Measurements from ENCODE around the gene KCNK18. TPM values are rescaled to one million over a fixed set of nuclear protein-coding genes. Genes with fewer than 3 reads are reported as not detected.

The KCNK18 gene
- total and polyA plus RNA-seq, 2 experiments from 2014 or later, result not detected

DNA sequence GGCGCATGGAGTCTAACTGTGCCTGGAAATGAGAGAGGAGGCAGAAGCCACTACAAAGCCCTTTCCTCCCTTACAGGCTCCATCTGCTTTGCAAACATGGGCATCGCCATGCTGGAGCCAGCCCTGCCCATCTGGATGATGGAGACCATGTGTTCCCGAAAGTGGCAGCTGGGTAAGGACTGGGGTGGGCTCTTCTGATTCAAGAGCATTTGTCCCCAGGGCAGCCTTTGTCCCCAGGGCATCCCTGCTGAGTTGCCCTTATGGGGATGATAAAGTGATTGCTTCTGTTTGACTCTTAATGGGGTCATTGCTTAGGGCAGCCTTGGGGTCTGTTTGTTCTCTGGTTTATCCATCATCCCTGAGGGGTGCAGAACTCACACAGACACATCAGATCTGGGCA is 60.4 kb downstream of the KCNK18 start:
- ATAC-seq (no peak), DNase-seq (ENCODE audit: low spot score) (no peak)
- H4K20me1 ChIP-seq (replicated peaks; ENCODE audit: insufficient read depth), result no peaks in the 10 kb centered on the region; the same call in 1 of the 2 replicates
- H3K36me3 ChIP-seq (ENCODE audit: insufficient read depth), result no peaks in the 10 kb centered on the region
- no peak overlapping the region; the same call in 2 of the 3 replicates for H3K4me3 Mint-ChIP-seq
- H2AFZ ChIP-seq, result no peak overlapping the region
- no peaks in the 10 kb centered on the region for H3K9me3 Mint-ChIP-seq
- H3K4me2 ChIP-seq, result no peak overlapping the region
- no peaks in the 10 kb centered on the region for H3K9me2 ChIP-seq (ENCODE audit: insufficient read depth)
- H3K4me3 ChIP-seq, result no peak overlapping the region
- H3K27me3 Mint-ChIP-seq (ENCODE audit: insufficient read depth, low read depth, poor library complexity), result peaks cover 4% of the 10 kb centered on the region
- H3K4me1 Mint-ChIP-seq, result peaks cover 32% of the 10 kb centered on the region
- no peaks in the 10 kb centered on the region for H3F3A ChIP-seq (replicated peaks; ENCODE audit: low read depth)
- no peaks in the 10 kb centered on the region for H3K79me2 ChIP-seq (replicated peaks; ENCODE audit: insufficient read depth)
- no peaks in the 10 kb centered on the region; the same call in 1 of the 3 replicates for H3K36me3 Mint-ChIP-seq (ENCODE audit: low read depth)
- H3K27me3 ChIP-seq (ENCODE audit: insufficient read depth), result no peaks in the 10 kb centered on the region
- H3K27ac ChIP-seq (ENCODE audit: low read depth), result no peak overlapping the region
- H3K27ac Mint-ChIP-seq, result no peak overlapping the region
- TF ChIP-seq ZNF331 (CRISPR knock-in tag; IDR thresholded peaks at IDR 0.05; ENCODE audit: low read depth), result no peak
- TF ChIP-seq, protein P1, sequence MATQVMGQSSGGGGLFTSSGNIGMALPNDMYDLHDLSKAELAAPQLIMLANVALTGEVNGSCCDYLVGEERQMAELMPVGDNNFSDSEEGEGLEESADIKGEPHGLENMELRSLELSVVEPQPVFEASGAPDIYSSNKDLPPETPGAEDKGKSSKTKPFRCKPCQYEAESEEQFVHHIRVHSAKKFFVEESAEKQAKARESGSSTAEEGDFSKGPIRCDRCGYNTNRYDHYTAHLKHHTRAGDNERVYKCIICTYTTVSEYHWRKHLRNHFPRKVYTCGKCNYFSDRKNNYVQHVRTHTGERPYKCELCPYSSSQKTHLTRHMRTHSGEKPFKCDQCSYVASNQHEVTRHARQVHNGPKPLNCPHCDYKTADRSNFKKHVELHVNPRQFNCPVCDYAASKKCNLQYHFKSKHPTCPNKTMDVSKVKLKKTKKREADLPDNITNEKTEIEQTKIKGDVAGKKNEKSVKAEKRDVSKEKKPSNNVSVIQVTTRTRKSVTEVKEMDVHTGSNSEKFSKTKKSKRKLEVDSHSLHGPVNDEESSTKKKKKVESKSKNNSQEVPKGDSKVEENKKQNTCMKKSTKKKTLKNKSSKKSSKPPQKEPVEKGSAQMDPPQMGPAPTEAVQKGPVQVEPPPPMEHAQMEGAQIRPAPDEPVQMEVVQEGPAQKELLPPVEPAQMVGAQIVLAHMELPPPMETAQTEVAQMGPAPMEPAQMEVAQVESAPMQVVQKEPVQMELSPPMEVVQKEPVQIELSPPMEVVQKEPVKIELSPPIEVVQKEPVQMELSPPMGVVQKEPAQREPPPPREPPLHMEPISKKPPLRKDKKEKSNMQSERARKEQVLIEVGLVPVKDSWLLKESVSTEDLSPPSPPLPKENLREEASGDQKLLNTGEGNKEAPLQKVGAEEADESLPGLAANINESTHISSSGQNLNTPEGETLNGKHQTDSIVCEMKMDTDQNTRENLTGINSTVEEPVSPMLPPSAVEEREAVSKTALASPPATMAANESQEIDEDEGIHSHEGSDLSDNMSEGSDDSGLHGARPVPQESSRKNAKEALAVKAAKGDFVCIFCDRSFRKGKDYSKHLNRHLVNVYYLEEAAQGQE (IDR thresholded peaks at IDR 0.05; ENCODE audit: unreplicated experiment), result no peak
- TF ChIP-seq NANOG (IDR thresholded peaks at IDR 0.05; ENCODE audit: borderline replicate concordance), result no peak
- TF ChIP-seq STAT1 (IDR thresholded peaks at IDR 0.05; ENCODE audit: unreplicated experiment), result no peak
- TF ChIP-seq JUNB (IDR thresholded peaks at IDR 0.05; ENCODE audit: unreplicated experiment), result no peak
- TF ChIP-seq, protein P2, sequence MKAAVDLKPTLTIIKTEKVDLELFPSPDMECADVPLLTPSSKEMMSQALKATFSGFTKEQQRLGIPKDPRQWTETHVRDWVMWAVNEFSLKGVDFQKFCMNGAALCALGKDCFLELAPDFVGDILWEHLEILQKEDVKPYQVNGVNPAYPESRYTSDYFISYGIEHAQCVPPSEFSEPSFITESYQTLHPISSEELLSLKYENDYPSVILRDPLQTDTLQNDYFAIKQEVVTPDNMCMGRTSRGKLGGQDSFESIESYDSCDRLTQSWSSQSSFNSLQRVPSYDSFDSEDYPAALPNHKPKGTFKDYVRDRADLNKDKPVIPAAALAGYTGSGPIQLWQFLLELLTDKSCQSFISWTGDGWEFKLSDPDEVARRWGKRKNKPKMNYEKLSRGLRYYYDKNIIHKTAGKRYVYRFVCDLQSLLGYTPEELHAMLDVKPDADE (IDR thresholded peaks at IDR 0.05), result no peak
- TF ChIP-seq POLR2AphosphoS5 (IDR thresholded peaks at IDR 0.05; ENCODE audit: low read depth), result no peak
- TF ChIP-seq EZH2 (IDR thresholded peaks at IDR 0.05; ENCODE audit: low read depth, unreplicated experiment), result no peak
- TF ChIP-seq, protein P3, sequence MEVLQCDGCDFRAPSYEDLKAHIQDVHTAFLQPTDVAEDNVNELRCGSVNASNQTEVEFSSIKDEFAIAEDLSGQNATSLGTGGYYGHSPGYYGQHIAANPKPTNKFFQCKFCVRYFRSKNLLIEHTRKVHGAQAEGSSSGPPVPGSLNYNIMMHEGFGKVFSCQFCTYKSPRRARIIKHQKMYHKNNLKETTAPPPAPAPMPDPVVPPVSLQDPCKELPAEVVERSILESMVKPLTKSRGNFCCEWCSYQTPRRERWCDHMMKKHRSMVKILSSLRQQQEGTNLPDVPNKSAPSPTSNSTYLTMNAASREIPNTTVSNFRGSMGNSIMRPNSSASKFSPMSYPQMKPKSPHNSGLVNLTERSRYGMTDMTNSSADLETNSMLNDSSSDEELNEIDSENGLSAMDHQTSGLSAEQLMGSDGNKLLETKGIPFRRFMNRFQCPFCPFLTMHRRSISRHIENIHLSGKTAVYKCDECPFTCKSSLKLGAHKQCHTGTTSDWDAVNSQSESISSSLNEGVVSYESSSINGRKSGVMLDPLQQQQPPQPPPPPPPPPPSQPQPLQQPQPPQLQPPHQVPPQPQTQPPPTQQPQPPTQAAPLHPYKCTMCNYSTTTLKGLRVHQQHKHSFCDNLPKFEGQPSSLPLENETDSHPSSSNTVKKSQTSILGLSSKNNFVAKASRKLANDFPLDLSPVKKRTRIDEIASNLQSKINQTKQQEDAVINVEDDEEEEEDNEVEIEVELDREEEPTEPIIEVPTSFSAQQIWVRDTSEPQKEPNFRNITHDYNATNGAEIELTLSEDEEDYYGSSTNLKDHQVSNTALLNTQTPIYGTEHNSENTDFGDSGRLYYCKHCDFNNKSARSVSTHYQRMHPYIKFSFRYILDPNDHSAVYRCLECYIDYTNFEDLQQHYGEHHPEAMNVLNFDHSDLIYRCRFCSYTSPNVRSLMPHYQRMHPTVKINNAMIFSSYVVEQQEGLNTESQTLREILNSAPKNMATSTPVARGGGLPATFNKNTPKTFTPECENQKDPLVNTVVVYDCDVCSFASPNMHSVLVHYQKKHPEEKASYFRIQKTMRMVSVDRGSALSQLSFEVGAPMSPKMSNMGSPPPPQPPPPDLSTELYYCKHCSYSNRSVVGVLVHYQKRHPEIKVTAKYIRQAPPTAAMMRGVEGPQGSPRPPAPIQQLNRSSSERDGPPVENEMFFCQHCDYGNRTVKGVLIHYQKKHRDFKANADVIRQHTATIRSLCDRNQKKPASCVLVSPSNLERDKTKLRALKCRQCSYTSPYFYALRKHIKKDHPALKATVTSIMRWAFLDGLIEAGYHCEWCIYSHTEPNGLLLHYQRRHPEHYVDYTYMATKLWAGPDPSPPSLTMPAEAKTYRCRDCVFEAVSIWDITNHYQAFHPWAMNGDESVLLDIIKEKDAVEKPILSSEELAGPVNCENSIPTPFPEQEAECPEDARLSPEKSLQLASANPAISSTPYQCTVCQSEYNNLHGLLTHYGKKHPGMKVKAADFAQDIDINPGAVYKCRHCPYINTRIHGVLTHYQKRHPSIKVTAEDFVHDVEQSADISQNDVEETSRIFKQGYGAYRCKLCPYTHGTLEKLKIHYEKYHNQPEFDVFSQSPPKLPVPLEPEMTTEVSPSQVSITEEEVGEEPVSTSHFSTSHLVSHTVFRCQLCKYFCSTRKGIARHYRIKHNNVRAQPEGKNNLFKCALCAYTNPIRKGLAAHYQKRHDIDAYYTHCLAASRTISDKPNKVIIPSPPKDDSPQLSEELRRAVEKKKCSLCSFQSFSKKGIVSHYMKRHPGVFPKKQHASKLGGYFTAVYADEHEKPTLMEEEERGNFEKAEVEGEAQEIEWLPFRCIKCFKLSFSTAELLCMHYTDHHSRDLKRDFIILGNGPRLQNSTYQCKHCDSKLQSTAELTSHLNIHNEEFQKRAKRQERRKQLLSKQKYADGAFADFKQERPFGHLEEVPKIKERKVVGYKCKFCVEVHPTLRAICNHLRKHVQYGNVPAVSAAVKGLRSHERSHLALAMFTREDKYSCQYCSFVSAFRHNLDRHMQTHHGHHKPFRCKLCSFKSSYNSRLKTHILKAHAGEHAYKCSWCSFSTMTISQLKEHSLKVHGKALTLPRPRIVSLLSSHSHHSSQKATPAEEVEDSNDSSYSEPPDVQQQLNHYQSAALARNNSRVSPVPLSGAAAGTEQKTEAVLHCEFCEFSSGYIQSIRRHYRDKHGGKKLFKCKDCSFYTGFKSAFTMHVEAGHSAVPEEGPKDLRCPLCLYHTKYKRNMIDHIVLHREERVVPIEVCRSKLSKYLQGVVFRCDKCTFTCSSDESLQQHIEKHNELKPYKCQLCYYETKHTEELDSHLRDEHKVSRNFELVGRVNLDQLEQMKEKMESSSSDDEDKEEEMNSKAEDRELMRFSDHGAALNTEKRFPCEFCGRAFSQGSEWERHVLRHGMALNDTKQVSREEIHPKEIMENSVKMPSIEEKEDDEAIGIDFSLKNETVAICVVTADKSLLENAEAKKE (CRISPR knock-in tag; IDR thresholded peaks at IDR 0.05), result no peak
- TF ChIP-seq CREB1 (CRISPR knock-in tag; IDR thresholded peaks at IDR 0.05; ENCODE audit: low read depth), result no peak
- TF ChIP-seq, protein P4, sequence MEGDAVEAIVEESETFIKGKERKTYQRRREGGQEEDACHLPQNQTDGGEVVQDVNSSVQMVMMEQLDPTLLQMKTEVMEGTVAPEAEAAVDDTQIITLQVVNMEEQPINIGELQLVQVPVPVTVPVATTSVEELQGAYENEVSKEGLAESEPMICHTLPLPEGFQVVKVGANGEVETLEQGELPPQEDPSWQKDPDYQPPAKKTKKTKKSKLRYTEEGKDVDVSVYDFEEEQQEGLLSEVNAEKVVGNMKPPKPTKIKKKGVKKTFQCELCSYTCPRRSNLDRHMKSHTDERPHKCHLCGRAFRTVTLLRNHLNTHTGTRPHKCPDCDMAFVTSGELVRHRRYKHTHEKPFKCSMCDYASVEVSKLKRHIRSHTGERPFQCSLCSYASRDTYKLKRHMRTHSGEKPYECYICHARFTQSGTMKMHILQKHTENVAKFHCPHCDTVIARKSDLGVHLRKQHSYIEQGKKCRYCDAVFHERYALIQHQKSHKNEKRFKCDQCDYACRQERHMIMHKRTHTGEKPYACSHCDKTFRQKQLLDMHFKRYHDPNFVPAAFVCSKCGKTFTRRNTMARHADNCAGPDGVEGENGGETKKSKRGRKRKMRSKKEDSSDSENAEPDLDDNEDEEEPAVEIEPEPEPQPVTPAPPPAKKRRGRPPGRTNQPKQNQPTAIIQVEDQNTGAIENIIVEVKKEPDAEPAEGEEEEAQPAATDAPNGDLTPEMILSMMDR (conservative IDR thresholded peaks at IDR 0.05; ENCODE audit: low read depth in 2 of 2), result no peak
- no peak for TF ChIP-seq EZH2phosphoT487 (IDR thresholded peaks at IDR 0.05; ENCODE audit: unreplicated experiment)
- no peak for TF ChIP-seq ZNF114 (CRISPR knock-in tag; IDR thresholded peaks at IDR 0.05)
- no peaks in the 10 kb centered on the region; the same call in 1 of the 2 replicates for H3K4me1 ChIP-seq (ENCODE audit: insufficient read depth)
